ENCODE results near the gene CDHR2. TPM values are rescaled to one million over a fixed set of nuclear protein-coding genes. Genes with fewer than 3 reads are reported as not detected.

The CDHR2 gene
- polyA plus RNA-seq, 3 donors from 2014 or later, result not detected

DNA sequence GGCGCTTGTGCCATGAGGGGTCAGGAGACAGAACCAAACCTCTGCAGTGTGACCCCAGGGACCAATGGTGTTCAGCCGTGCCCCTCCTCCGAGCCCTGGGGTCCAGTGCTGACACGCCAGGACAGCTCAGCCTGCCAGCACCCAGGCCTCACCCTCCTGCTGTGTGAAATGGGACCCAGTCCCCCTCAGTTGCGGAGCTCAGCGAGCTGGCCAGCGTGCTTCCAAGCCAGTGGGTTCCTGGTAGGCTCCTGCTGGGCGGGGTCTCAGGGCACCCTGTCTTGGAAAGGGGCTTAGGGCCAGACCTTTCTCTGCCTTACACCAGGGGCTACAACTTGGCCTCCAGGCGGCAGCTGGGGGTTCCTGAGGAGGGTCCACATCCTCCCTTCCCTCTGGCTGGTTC is 16.3 kb upstream of the CDHR2 start:
- peak overlapping the region; percentile 83 to 100 (median 98) for H3K4me3 Mint-ChIP-seq
- H3K9me3 Mint-ChIP-seq, result no peaks in the 10 kb centered on the region
- peaks cover 55 to 60% of the 10 kb centered on the region in 2 donors for H3K4me1 Mint-ChIP-seq
- peaks cover 8 to 30% (median 10%) of the 10 kb centered on the region in 3 donors for H3K36me3 Mint-ChIP-seq
- H3K27ac Mint-ChIP-seq, result peak overlapping the region; percentile 94 to 100 (median 97)
- H3K27me3 Mint-ChIP-seq (ENCODE audit: low read depth in 3 of 3), result peaks cover 23 to 41% (median 30%) of the 10 kb centered on the region in 3 donors
- DNase-seq, result no peak

DNA sequence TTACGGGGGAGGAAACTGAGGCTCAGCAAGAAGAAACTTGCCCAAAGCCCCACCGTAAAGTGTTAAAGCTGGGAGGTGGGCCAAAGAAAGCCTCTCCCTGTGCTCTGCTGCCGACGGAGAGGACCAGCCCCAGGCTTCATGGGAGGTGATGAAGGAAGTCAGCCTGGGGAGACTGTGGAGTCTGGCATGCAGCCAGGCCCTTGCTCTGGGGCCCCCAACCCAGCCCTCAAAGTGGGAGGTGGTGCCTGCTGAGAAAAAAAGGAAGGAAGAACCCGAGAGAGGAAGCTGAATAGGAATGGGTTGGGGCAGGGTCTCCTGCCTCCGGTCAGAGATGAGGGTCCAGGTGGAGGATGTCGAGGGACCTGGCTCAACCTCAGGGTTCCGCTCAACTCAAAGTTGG is 15.8 kb upstream of the CDHR2 start:
- DNase-seq, result no peak
- Mint-ChIP-seq H3K4me1 (peaks cover 57 to 61% of the 10 kb centered on the region in 2 donors), H3K36me3 (peaks cover 8 to 26% (median 10%) of the 10 kb centered on the region in 3 donors)

DNA sequence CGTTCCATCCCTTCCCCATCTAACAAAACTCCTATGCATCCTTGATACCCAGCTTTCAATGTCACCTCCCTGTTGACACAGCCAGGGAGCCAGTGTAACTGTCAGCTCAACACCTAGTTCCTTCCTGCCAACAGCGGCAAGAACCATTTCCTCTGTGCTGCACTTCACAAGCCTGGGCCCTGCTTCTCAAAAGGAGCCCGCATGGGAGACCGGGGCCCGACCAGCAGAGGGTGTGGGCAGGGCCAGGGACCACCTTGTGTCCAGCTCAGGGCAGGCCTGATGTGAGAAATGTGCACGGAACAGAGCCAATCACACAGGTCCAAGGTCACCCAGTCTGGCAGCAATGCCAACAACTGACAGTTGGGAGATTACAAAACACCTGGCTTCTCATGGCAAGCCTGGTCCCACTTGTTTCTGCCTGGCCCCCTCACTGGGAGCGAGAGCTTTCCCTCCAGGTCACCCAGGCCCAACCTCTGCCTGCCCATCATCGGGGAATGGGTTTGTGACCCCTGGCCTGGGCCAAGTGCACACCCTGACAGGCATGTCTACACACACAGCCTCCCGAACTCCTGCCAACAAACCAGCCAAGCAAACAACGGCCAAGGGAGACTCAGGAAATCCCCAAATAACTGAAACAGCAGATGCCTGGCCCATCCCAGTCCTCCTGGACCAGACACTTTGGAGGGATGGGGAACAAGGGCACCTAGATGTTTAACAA is 15.1 kb upstream of the CDHR2 start:
- Mint-ChIP-seq H3K36me3 (peaks cover 8 to 24% (median 10%) of the 10 kb centered on the region in 3 donors), H3K27me3 (ENCODE audit: low read depth in 3 of 3) (peaks cover 20 to 39% (median 32%) of the 10 kb centered on the region in 3 donors), H3K4me1 (peaks cover 61 to 65% of the 10 kb centered on the region in 2 donors), H3K4me3 (peak overlapping the region; percentile 83 to 100 (median 98)), H3K27ac (peak overlapping the region; percentile 94 to 100 (median 97)), H3K9me3 (no peaks in the 10 kb centered on the region)
- peak; percentile 69 to 72 (median 70) for DNase-seq

More for the DNA sequence above, 15.8 kb upstream of the CDHR2 start:
- peaks cover 20 to 43% (median 32%) of the 10 kb centered on the region in 3 donors for H3K27me3 Mint-ChIP-seq (ENCODE audit: low read depth in 3 of 3)
- peak overlapping the region; percentile 83 to 100 (median 98) for H3K4me3 Mint-ChIP-seq
- peak overlapping the region; percentile 94 to 100 (median 97) for H3K27ac Mint-ChIP-seq
- no peaks in the 10 kb centered on the region for H3K9me3 Mint-ChIP-seq

DNA sequence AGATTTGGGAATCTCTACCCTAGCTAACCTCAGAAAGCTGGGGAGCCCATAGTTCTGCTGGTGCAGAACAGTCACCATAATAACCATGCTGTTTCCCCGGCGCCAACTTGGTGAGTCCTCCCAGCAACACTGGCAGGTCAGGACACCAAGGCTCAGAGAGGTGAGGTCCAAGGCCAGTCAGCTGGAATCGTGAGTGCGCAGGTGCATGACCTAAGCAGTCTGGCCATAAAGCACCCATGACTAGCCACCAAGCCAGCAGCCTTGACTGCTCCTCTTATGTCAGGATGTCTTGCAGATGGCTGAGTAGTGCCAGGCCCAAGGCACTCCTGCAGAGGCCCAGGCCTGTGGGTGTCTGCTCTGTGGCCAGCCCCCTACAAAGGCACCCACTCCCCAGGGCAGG is 14.5 kb upstream of the CDHR2 start:
- DNase-seq, result no peak
- peaks cover 8 to 21% (median 10%) of the 10 kb centered on the region in 3 donors for H3K36me3 Mint-ChIP-seq
- peaks cover 19 to 39% (median 31%) of the 10 kb centered on the region in 3 donors for H3K27me3 Mint-ChIP-seq (ENCODE audit: low read depth in 3 of 3)
- no peaks in the 10 kb centered on the region for H3K9me3 Mint-ChIP-seq
- H3K4me3 Mint-ChIP-seq, result peak overlapping the region; percentile 83 to 100 (median 98)
- peaks cover 61 to 65% of the 10 kb centered on the region in 2 donors for H3K4me1 Mint-ChIP-seq
- peak overlapping the region; percentile 94 to 100 (median 97) for H3K27ac Mint-ChIP-seq

DNA sequence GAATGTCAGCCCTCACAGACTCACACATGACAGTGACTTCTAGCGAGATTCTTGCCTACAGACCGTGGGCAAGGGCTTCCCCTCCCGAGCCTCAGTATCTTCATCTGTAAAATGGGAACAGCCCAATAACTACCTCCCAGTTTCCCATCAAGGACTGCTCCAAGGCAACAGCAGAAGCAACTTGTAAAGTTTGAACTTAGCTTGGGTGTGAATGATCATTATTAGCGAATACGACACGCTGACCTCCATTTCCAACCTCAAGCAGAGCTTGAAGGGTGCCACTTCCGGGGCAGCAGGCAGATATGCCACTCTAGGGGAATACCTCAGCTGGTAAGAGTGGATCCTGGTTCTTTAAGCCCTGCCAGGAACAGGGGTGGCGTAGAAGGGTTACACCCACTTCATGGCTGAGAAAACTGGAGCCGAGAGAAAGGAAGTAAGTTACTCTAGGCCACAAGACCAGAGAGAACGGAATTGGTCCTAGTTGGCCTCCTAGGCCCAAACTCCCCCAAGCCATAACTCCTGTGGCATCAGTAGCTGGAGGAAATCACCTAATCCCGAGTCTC is 14.0 kb upstream of the CDHR2 start:
- H3K36me3 Mint-ChIP-seq, result peaks cover 8 to 19% (median 10%) of the 10 kb centered on the region in 3 donors
- H3K27me3 Mint-ChIP-seq (ENCODE audit: low read depth in 3 of 3), result peaks cover 17 to 36% (median 28%) of the 10 kb centered on the region in 3 donors
- DNase-seq, result peak; percentile 69 to 73 (median 72)
- H3K4me3 Mint-ChIP-seq, result peak overlapping the region; percentile 83 to 100 (median 98)
- peak overlapping the region; percentile 94 to 100 (median 97) for H3K27ac Mint-ChIP-seq
- H3K4me1 Mint-ChIP-seq, result peaks cover 63 to 67% of the 10 kb centered on the region in 2 donors
- H3K9me3 Mint-ChIP-seq, result no peaks in the 10 kb centered on the region

DNA sequence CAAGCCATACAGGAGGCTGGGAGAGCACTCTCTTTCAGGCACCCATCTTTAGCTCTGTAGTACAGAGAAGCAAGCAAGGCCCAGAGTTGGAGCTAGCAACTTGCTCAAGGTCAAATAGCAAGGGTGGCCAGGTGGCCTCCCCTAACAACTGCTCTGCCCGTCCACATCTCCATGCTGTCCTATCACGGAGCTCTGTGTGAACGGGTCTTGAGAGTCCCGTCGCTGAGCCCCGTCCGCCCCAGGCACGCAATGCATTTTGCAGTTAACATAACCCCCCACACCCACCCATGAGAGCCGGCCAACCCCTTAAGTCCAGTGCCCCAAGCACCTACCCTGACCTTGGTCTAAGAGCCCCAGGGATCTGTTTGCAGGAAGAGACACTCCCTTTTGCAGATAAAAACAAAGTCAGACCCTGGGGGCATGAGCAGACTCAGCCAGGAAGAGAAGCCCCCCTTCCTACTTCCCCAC is 13.4 kb upstream of the CDHR2 start:
- Mint-ChIP-seq H3K27ac (peak overlapping the region; percentile 94 to 100 (median 97)), H3K9me3 (no peaks in the 10 kb centered on the region), H3K36me3 (peaks cover 8 to 19% (median 10%) of the 10 kb centered on the region in 3 donors), H3K4me3 (peak overlapping the region; percentile 83 to 100 (median 98)), H3K4me1 (peaks cover 68 to 71% of the 10 kb centered on the region in 2 donors), H3K27me3 (ENCODE audit: low read depth in 3 of 3) (peaks cover 17 to 36% (median 28%) of the 10 kb centered on the region in 3 donors)
- no peak for DNase-seq

DNA sequence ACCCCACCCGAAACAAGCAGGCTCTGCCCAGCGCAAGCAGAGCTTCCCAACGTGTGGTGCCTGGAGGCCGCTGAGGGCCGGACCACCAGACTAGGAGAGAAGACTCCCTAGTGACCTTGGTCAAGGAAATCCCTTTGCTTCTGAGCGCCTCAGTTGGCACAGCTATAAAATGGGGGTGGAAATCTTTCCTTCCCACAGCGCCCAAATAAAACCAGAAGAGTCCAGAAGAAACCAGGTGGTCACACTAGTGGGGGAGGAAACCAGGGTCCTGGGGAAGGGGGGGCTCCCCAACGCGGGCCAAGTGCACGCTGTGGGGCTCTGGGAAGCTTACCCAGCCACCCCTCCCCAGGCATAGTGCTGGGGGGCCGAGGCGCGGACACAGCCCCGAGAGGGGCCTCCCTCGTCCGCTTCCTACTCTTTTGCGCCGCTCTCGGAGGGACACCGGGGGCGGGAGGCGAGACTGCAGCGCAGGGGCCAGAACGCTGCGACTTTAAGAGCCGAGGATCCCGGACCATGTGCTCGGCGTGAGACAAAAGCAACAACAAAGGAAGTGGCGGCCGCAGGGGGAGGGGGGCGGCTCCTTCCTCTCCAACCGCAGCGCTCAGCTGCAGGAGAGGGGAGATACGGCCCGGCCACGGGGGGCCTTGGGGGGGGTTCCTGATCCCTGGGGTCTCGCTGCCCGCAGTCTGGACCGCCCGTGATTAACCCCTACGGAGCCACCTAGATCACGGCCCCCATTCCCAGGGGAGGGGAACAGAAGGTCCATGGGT is 12.8 kb upstream of the CDHR2 start:
- Mint-ChIP-seq H3K27me3 (ENCODE audit: low read depth in 3 of 3) (peaks cover 17 to 35% (median 28%) of the 10 kb centered on the region in 3 donors), H3K9me3 (no peaks in the 10 kb centered on the region), H3K4me1 (peaks cover 69 to 72% of the 10 kb centered on the region in 2 donors), H3K36me3 (peaks cover 5 to 16% (median 7%) of the 10 kb centered on the region in 3 donors), H3K27ac (peak overlapping the region; percentile 94 to 100 (median 97)), H3K4me3 (peak overlapping the region; percentile 83 to 100 (median 98))
- peak; percentile 88 to 89 (median 89) for DNase-seq

DNA sequence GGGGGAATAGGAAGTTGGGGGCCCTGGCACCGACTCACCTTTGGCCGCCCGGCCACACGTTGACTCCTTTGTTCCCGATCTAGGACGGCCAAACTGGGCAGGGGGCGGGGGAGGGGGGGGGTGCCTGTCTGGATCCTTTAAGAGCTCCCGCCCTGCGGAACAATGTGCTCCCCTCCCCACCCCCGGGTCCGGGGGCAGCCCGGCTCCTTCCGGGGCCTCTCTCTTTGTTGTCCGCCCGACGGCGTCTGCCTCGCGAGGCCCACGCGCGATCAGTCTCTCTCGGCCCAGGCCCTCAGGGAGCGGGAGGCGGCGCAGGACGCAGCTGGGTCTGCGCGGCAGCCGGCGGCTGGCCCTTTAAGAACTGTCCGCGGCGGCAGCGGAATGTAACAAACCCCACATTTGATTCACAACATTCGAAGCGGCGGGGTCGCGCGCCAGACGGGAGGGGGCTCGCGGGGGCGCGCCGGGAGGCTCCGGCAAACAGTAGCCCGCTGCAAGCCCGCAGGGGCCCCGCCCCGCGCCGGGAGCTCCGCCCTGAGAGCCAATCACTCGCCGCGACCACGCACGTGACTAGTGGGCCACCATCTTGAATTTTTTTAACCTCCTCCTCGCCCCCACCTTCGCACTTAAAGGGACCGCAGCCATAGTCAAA is 12.1 kb upstream of the CDHR2 start, which contains the start of gene RNF44:
RNF44 (minus strand) TSS at position 501 of the 652 bp plus-strand sequence. CDS start 4,930 bp downstream, outside the sequence.
- no peaks in the 10 kb centered on the region for H3K9me3 Mint-ChIP-seq
- peak within 1 kb of the TSS; percentile 94 to 100 (median 100) for H3K27ac Mint-ChIP-seq
- peaks cover 22 to 41% (median 34%) of the 10 kb centered on the region in 3 donors for H3K27me3 Mint-ChIP-seq (ENCODE audit: low read depth in 3 of 3)
- H3K36me3 Mint-ChIP-seq, result peaks cover 4 to 15% (median 7%) of the 10 kb centered on the region in 3 donors
- H3K4me3 Mint-ChIP-seq, result peak within 1 kb of the TSS; percentile 83 to 100 (median 98)
- peaks cover 72 to 73% of the 10 kb centered on the region in 2 donors for H3K4me1 Mint-ChIP-seq
- peak; percentile 99 to 100 (median 99) for DNase-seq

DNA sequence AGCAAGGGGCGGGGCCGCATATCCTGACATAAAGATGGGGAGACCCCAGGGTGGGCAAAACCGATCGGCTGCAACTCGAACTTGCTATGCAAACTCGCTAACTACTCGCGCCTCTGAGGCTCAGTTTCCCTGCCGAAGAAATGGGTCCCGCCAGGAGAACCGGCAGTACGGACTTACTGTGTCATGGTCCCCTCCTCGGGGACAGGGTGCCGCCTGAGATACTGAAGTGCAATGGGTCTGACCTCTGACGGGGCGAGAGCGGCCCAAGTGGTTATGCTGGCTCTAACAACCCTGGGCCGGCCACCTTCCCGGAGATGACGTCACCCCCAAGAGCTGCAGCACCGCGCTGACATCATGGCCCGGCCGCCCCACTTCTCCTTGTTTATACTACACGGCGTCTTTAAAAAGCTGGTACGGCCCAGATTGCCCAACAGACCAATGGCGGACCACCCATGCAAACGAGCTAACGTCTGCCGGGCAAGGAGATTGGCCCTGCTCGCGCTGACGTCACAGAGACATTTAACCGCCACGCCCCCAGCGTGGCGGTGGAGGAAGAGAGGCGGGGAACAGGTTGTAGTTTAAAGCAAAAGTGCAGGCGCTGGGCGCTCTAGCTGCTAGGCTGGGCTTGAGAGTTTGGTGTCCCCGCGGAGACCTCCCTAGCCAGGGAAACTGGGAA is 11.4 kb upstream of the CDHR2 start:
- peak; percentile 98 to 99 (median 98) for DNase-seq
- Mint-ChIP-seq H3K27ac (peak overlapping the region; percentile 94 to 100 (median 100)), H3K9me3 (no peaks in the 10 kb centered on the region), H3K4me1 (peaks cover 79% of the 10 kb centered on the region in 2 donors), H3K36me3 (peaks cover 4 to 15% (median 7%) of the 10 kb centered on the region in 3 donors), H3K4me3 (peak overlapping the region; percentile 83 to 100 (median 98)), H3K27me3 (ENCODE audit: low read depth in 3 of 3) (peaks cover 22 to 47% (median 34%) of the 10 kb centered on the region in 3 donors)

DNA sequence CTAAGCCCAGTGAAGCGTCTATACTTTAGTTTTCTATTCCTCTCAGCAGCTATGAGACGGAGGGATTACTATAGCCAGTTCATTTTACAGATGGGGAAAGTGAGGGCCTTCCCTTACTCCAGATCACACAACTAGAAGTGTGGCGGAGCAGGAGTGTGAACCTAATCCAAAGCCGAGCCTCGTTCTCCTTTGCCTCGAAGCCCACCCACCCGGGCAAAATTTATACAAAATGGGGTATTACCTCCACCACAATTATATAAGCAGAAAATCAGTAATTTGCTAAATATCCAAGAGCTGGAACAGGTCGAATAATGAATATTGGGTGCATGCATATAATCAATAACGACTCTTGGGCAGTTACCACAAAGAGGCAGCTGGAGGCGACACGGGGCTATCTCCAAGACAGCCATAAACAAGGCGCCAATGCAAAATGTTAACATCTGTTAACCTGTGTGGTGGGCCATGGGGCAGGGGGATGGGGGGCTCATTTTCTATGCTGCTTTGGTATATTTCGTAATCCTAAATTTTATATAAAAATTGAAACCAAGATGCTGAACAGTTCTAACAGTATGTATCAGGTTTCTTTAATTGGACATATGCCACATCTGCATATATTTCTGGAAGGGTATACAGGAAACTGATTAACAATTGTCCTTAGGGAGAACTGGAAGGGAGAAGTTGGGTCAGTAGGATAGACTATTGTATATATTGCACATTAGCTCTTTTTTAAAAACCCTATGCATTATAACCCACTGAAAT is 10.7 kb upstream of the CDHR2 start:
- Mint-ChIP-seq H3K27me3 (ENCODE audit: low read depth in 3 of 3) (peaks cover 22 to 46% (median 30%) of the 10 kb centered on the region in 3 donors), H3K27ac (peak overlapping the region; percentile 94 to 100 (median 100))
- DNase-seq, result no peak

DNA sequence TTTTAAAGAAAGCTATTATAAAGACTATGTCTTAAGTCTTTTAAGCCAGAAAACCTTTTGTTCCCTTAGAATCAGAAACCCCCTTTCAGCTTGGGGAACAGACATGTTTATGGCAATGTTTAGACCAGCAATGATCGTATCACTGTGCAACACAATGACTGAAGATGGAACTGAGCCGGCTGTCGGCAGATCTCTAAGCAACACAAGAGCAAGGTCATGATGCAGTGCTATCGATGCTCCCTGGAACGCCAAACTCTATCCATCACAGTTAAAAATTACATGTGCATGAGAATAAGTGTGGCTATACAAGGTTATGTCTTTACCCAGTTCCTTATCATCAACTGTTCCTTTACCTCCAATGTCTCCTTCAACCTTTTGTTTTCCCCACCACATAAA is 10.2 kb upstream of the CDHR2 start:
- peaks cover 22 to 41% (median 29%) of the 10 kb centered on the region in 3 donors for H3K27me3 Mint-ChIP-seq (ENCODE audit: low read depth in 3 of 3)
- H3K4me3 Mint-ChIP-seq, result peak overlapping the region in 2 of 5 donors; percentile 30 to 38
- no peak for DNase-seq
- H3K4me1 Mint-ChIP-seq, result peaks cover 70 to 73% of the 10 kb centered on the region in 2 donors
- H3K9me3 Mint-ChIP-seq, result no peaks in the 10 kb centered on the region
- peak overlapping the region; percentile 94 to 100 (median 100) for H3K27ac Mint-ChIP-seq
- peaks cover 0 to 8% (median under 1%) of the 10 kb centered on the region in 3 donors for H3K36me3 Mint-ChIP-seq

More for the DNA sequence above, 10.7 kb upstream of the CDHR2 start:
- Mint-ChIP-seq H3K36me3 (peaks cover 4 to 14% (median 6%) of the 10 kb centered on the region in 3 donors), H3K4me1 (peaks cover 72 to 74% of the 10 kb centered on the region in 2 donors), H3K4me3 (peak overlapping the region; percentile 83 to 100 (median 98)), H3K9me3 (no peaks in the 10 kb centered on the region)
